CD4-positive, CD25-positive, alpha-beta regulatory T cell (primary cell): ENCODE results near the gene CDX2. TPM values are rescaled to one million over a fixed set of nuclear protein-coding genes. Genes with fewer than 3 reads are reported as not detected.

Source experiments
- ATAC-seq, 2 donors: fragments of 150-1000 bp; cut with Tn5 transposase; one replicate each; pipeline ENCODE4 v1.10.0; 2021; ENCODE audit warnings: low read depth in 2 of 2, moderate number of reproducible peaks in 2 of 2, moderate library complexity in 1 of 2
- DNase-seq, 3 donors: peaks; one replicate each; pipeline versions ENCODE4 v3.0.0 to v3.0.0-alpha.2; 2012 to 2022; ENCODE audit warnings: mixed read lengths in 1 of 3
- H3K27ac ChIP-seq: one replicate; pipeline ENCODE4 v1.7.0; 2013; ENCODE audit warnings: mild to moderate bottlenecking, low read length; ENCODE audit not compliant: insufficient read depth, poor library complexity, severe bottlenecking
- H3K27me3 ChIP-seq: one replicate; pipeline ENCODE4 v1.7.0; 2013; ENCODE audit warnings: low read length; ENCODE audit not compliant: control insufficient read depth, insufficient read depth
- H3K36me3 ChIP-seq: one replicate; pipeline ENCODE4 v1.7.0; 2013; ENCODE audit warnings: mild to moderate bottlenecking, low read length, moderate library complexity; ENCODE audit not compliant: control insufficient read depth, insufficient read depth
- H3K4me1 ChIP-seq: 2 replicates; pipeline ENCODE4 v1.7.0; 2013; ENCODE audit warnings: mild to moderate bottlenecking, low read length; ENCODE audit not compliant: insufficient read depth, control insufficient read depth, poor library complexity, severe bottlenecking
- H3K4me3 ChIP-seq: one replicate; pipeline ENCODE4 v1.7.0; 2013; ENCODE audit warnings: low read depth, mild to moderate bottlenecking, low read length, moderate library complexity
- H3K9me3 ChIP-seq, 2 experiments: 1 replicate in 1 of 2; 2 replicates in 1 of 2; pipeline ENCODE4 v1.7.0; 2013; ENCODE audit warnings: low read length in 2 of 2, mild to moderate bottlenecking in 1 of 2, moderate library complexity in 1 of 2; ENCODE audit not compliant: control insufficient read depth in 2 of 2
- H3K27ac Mint-ChIP-seq, 3 donors: one replicate each; pipeline ENCODE4 v1.8.0; 2020 to 2022; ENCODE audit warnings: mild to moderate bottlenecking in 3 of 3, mixed read lengths in 3 of 3, moderate library complexity in 2 of 3
- H3K27me3 Mint-ChIP-seq: one replicate; pipeline ENCODE4 v1.8.0; 2022; ENCODE audit warnings: mild to moderate bottlenecking, mixed read lengths
- H3K36me3 Mint-ChIP-seq: one replicate; pipeline ENCODE4 v1.8.0; 2020; ENCODE audit warnings: mixed read lengths
- H3K4me1 Mint-ChIP-seq, 4 donors: one replicate each; pipeline ENCODE4 v1.8.0; 2020 to 2022; ENCODE audit warnings: mixed read lengths in 4 of 4, mild to moderate bottlenecking in 1 of 4
- H3K4me3 Mint-ChIP-seq, 4 donors: one replicate each; pipeline ENCODE4 v1.8.0; 2020 to 2022; ENCODE audit warnings: mild to moderate bottlenecking in 4 of 4, mixed read lengths in 4 of 4, moderate library complexity in 3 of 4
- H3K9me3 Mint-ChIP-seq, 7 donors: one replicate each; pipeline ENCODE4 v1.8.0; 2020 to 2022; ENCODE audit warnings: mixed read lengths in 7 of 7, mild to moderate bottlenecking in 3 of 7, moderate library complexity in 2 of 7
- polyA plus RNA-seq, 4 donors: library from polyadenylated mRNA; unstranded; fragments of 300-500 nt; fragmentation: Illumina TruSeq; gene quantifications; one replicate each; pipeline ENCODE4 v1.2.3, GENCODE V29; 2021
- total RNA-seq: library from RNA; stranded (reverse); gene quantifications from one replicate; pipeline ENCODE4 v1.2.3, GENCODE V29; 2022

The CDX2 gene
- total and polyA plus RNA-seq, 5 donors from 2014 or later = not detected

DNA sequence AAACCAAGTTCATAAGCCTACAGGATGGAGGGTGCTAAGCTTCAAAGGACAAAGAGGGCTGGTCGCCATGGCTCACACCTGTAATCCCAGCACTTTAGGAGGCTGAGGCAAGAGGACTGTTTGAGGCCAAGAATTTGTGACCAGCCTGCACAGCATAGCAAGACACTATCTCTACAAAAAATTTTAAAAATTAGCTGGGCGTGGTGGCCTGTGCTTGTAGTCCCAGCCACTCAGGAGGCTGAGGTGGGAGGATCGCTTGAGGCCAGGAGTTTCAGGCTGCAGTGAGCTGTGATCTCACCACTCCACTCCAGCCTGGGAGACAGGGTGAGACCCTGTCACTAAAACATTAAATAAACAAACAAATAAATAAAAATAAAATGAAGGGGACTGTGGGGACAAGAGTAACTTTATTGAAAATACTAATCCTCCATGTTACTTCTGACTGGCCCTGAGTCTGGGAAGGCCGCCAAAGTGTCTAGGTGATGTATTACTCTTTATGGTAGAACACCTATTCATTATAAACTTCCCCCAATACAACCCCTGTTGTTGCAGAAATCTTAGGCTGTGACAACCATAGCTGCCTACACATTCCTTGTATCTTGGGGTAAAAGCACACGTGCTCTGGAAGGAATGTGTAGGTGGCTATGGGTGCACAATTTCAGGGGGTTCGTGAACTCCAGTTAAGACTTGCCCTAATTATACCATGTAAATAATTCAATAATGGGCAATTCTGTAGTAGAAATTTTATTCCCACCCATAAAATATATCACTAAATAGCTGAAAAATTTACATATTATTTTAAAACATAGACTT, 34.0 kb upstream of the CDX2 start:
- Histone ChIP-seq H3K4me1 (no peaks in the 10 kb centered on the region), H3K9me3 (no peaks in the 10 kb centered on the region), H3K27ac (no peak overlapping the region), H3K27me3 (no peaks in the 10 kb centered on the region), H3K36me3 (no peaks in the 10 kb centered on the region), H3K4me3 (no peak overlapping the region)
- H3K4me1 Mint-ChIP-seq = peaks cover 0 to 2% (median 0%) of the 10 kb centered on the region in 4 donors
- H3K27ac Mint-ChIP-seq = no peak overlapping the region
- DNase-seq = no peak
- peaks cover 0 to 1% (median 0%) of the 10 kb centered on the region in 7 donors for H3K9me3 Mint-ChIP-seq
- H3K36me3 Mint-ChIP-seq = no peaks in the 10 kb centered on the region
- no peak overlapping the region for H3K4me3 Mint-ChIP-seq
- no peaks in the 10 kb centered on the region for H3K27me3 Mint-ChIP-seq
- ATAC-seq = no peak

DNA sequence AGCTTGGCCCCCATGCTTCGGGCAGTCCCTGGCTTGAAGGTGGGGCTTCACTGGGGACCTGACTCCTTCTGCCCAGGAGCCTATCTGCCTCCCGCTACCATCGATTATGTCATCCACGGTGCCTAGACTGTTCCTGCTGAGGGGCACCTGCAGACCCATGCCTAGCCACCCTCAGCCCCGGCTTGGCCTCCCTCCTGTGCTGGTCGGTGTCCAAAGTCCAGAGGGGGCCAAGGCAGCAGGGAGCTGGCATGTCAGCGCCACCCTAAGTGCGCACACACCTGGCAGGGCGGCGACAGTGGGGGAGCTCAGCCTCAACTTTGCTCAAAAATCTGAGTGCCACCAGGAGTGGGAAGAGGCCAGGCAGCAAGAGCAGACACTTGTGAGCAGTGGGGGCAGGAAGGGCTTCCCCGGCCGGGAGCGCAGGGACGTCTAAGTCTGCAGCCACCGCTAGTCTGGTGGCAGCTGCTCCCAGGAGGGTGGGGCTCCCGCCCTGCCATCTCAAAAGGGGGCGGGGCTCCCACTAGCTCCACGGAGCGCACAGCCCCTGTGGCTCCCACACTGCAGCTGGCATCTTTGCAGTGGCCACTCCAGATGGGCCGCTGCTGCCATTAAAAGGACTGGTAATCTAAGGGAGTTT, 32.8 kb upstream of the CDX2 start:
- H3K9me3 Mint-ChIP-seq = no peaks in the 10 kb centered on the region
- H3K27ac Mint-ChIP-seq = no peak overlapping the region
- Histone ChIP-seq H3K4me1 (no peaks in the 10 kb centered on the region), H3K27ac (no peak overlapping the region), H3K4me3 (no peak overlapping the region), H3K9me3 (no peaks in the 10 kb centered on the region), H3K27me3 (no peaks in the 10 kb centered on the region), H3K36me3 (no peaks in the 10 kb centered on the region)
- H3K4me1 Mint-ChIP-seq = peaks cover 0 to 2% (median 0%) of the 10 kb centered on the region in 4 donors
- H3K27me3 Mint-ChIP-seq = no peaks in the 10 kb centered on the region
- H3K4me3 Mint-ChIP-seq = no peak overlapping the region
- no peaks in the 10 kb centered on the region for H3K36me3 Mint-ChIP-seq
- ATAC-seq = no peak
- DNase-seq = no peak

DNA sequence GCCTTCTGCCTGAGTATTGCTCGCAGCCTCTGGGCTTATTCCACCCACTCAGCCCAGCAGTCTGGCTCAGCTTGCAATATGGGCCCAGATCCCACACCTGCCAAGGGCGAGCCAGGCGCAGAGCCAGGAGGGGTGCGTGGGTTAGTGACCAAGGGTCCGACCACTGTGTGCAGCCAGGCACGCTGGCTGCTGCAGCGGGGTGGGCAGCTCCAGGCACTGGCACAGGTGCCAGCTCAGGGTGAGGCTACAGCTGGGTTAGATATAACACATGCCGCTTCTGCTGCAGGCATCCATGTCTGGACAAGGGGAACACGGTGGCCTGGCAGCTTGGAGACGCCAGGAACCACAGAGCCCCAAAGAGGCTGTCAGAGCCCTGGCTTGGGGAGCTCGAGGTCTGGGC, 31.9 kb upstream of the CDX2 start:
- Mint-ChIP-seq H3K27me3 (no peaks in the 10 kb centered on the region), H3K9me3 (no peaks in the 10 kb centered on the region), H3K27ac (no peak overlapping the region), H3K36me3 (no peaks in the 10 kb centered on the region), H3K4me1 (peaks cover 0 to 2% (median 0%) of the 10 kb centered on the region in 4 donors), H3K4me3 (no peak overlapping the region)
- no peaks in the 10 kb centered on the region for H3K36me3 ChIP-seq
- no peak overlapping the region for H3K27ac ChIP-seq
- no peaks in the 10 kb centered on the region for H3K27me3 ChIP-seq
- no peaks in the 10 kb centered on the region for H3K9me3 ChIP-seq
- ATAC-seq (no peak), DNase-seq (no peak)
- no peaks in the 10 kb centered on the region for H3K4me1 ChIP-seq
- no peak overlapping the region for H3K4me3 ChIP-seq

DNA sequence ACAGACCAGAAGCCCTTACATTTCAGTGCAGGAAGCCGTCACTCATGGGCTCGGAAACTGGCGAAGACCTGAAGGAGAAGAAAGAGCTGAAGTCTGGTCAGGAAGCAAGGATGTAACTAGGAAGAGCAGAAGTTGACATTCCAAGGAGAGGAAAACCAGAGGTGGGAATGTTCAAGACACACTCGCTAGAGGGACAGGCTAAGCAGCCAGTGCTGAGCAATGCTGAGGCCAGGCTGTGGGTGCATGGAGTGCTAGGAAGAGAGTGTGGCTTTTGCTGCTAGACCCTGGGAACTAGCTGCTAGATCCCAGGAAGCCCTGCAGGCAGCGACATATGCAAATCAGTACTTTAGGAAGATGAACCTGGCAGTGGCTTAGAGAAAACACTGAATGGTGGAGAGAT, 31.5 kb upstream of the CDX2 start:
- Mint-ChIP-seq H3K4me1 (peaks cover 0 to 2% (median 0%) of the 10 kb centered on the region in 4 donors), H3K27ac (no peak overlapping the region), H3K27me3 (no peaks in the 10 kb centered on the region), H3K9me3 (no peaks in the 10 kb centered on the region), H3K4me3 (no peak overlapping the region), H3K36me3 (no peaks in the 10 kb centered on the region)
- no peaks in the 10 kb centered on the region for H3K9me3 ChIP-seq
- H3K27ac ChIP-seq = no peak overlapping the region
- ATAC-seq (no peak), DNase-seq (no peak)
- H3K27me3 ChIP-seq = no peaks in the 10 kb centered on the region
- no peak overlapping the region for H3K4me3 ChIP-seq
- no peaks in the 10 kb centered on the region for H3K4me1 ChIP-seq
- H3K36me3 ChIP-seq = no peaks in the 10 kb centered on the region

DNA sequence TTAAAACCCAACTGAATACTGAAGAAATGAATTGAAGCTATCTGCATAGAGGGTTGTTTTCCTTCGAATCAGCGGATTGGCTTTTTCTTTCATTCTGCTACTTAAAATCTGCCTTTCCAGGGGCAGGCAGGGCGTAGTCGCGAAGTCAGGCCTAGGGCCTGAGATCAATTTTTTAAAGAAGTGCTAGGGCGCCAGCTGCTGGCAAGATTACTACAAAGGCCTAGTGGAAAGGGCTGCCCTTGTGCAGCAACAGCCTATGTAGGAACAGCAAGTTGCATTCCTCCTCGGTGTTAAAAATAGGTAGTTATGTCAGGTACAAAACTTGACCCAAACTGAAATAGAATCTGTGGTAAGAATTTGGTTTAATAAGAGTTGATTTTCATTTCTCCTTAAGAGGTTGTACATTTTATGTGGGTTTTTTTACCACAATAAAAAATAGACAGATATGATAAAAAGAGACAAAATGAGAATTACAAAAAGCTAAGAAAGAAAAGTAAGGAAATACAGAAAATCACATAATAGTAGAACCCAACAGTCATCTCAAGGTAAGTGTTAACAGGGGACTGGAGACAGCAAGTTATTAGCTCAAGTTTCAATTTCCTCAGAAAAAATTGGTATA, 28.9 kb upstream of the CDX2 start:
- no peak overlapping the region for H3K4me3 Mint-ChIP-seq
- DNase-seq = peak in 2 of 3 donors; percentile 7 to 42
- no peaks in the 10 kb centered on the region for H3K36me3 Mint-ChIP-seq
- ATAC-seq = no peak
- H3K4me1 Mint-ChIP-seq = peaks cover 0 to 2% (median 0%) of the 10 kb centered on the region in 4 donors
- peaks cover 0 to 2% (median 0%) of the 10 kb centered on the region in 7 donors for H3K9me3 Mint-ChIP-seq
- no peak overlapping the region for H3K27ac Mint-ChIP-seq
- H3K27me3 ChIP-seq = no peaks in the 10 kb centered on the region
- H3K36me3 ChIP-seq = no peaks in the 10 kb centered on the region
- no peaks in the 10 kb centered on the region for H3K4me1 ChIP-seq
- H3K4me3 ChIP-seq = no peak overlapping the region
- H3K27ac ChIP-seq = no peak overlapping the region
- H3K9me3 ChIP-seq = no peaks in the 10 kb centered on the region
- peaks cover 6% of the 10 kb centered on the region for H3K27me3 Mint-ChIP-seq

DNA sequence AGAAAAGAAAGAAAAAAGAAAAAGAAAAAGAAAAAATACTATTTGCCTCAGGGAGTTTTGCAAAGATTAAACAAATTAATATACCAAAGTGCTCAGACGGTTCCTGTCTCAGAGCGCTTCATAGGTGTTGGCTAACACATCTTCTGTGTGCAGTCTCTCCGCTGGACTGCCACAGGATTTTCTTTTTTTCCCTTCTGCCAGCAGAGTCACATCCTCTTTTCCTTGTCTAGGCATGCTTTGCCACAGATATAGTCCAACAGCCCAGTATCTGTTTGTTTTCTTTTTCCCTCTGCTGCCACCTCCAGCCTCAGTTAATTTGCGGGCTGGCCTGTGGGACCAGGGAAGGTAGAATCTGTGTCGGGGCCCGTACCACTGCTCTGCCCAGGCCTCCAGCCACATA, 22.8 kb upstream of the CDX2 start:
- Mint-ChIP-seq H3K9me3 (peaks cover 0 to 2% (median 0%) of the 10 kb centered on the region in 7 donors), H3K4me1 (no peaks in the 10 kb centered on the region), H3K36me3 (no peaks in the 10 kb centered on the region)

DNA sequence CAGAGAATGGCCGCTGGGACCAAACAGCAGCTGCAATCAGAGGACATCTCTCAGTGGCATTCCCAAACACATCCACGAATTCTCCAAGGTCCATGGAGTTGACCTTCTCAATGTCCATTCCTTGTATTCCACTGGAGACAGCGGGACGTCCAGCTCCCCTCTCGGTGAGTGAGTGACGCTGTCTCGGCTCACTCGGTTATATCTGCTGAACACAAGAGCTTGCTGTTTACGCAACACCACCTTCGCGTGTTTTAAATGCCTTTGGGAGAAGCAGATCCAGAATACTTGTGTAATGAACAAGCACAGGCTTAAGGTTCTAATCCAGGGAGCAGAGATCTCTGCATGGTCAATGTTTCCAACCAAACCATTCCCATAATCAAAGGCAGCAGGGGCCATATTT, 19.4 kb upstream of the CDX2 start, which contains the start of gene URAD:
Gene URAD (minus strand): TSS at position 174 of the 400 bp plus-strand sequence. CDS start 56 bp downstream, at position 118.
- no peak within 1 kb of the TSS for H3K27ac Mint-ChIP-seq
- Histone ChIP-seq H3K4me3 (no peak within 1 kb of the TSS), H3K4me1 (no peaks in the 10 kb centered on the region), H3K36me3 (no peaks in the 10 kb centered on the region), H3K27ac (no peak within 1 kb of the TSS), H3K27me3 (no peaks in the 10 kb centered on the region), H3K9me3 (no peaks in the 10 kb centered on the region)
- peaks cover 10% of the 10 kb centered on the region for H3K27me3 Mint-ChIP-seq
- no peak for DNase-seq
- H3K9me3 Mint-ChIP-seq = no peaks in the 10 kb centered on the region
- no peak for ATAC-seq
- H3K36me3 Mint-ChIP-seq = no peaks in the 10 kb centered on the region
- H3K4me1 Mint-ChIP-seq = peaks cover 0 to 5% (median under 1%) of the 10 kb centered on the region in 4 donors
- no peak within 1 kb of the TSS for H3K4me3 Mint-ChIP-seq

More for the DNA sequence above, 22.8 kb upstream of the CDX2 start:
- DNase-seq (no peak), ATAC-seq (no peak)
- H3K27me3 Mint-ChIP-seq = peaks cover 6% of the 10 kb centered on the region
- Histone ChIP-seq H3K27me3 (no peaks in the 10 kb centered on the region), H3K4me3 (no peak overlapping the region), H3K9me3 (no peaks in the 10 kb centered on the region), H3K4me1 (no peaks in the 10 kb centered on the region), H3K27ac (no peak overlapping the region), H3K36me3 (no peaks in the 10 kb centered on the region)
- no peak overlapping the region for H3K4me3 Mint-ChIP-seq
- no peak overlapping the region for H3K27ac Mint-ChIP-seq
